Right lobe of liver (tissue), 6 donors: ENCODE data around the gene LRMDA. TPM values are rescaled to one million over a fixed set of nuclear protein-coding genes. Genes with fewer than 3 reads are reported as not detected.

ENCODE experiments used
- ATAC-seq, 4 donors: fragments of 200-7000 bp; cut with Tn5 transposase; one replicate each; pipeline ENCODE4 v1.9.1; 2020; ENCODE audit warnings: mild to moderate bottlenecking in 4 of 4, moderate library complexity in 4 of 4
- DNase-seq, 3 donors: peaks; one replicate each; pipeline ENCODE4 v3.0.0-alpha.2; 2020
- H3K27ac ChIP-seq, 3 donors: fragments of 200-600 bp; one replicate each; pipeline ENCODE4 v1.8.0; 2022
- H3K27me3 ChIP-seq, 2 donors: fragments of 200-600 bp; one replicate each; pipeline ENCODE4 v1.8.0; 2022
- H3K36me3 ChIP-seq, 4 donors: fragments of 200-600 bp; sonication (generic) in 1 of 4; one replicate each; pipeline versions ENCODE4 v1.5.1 to v1.8.0; 2017 to 2022; ENCODE audit warnings: control low read depth in 1 of 4
- H3K4me1 ChIP-seq, 4 donors: fragments of 200-600 bp; sonication (generic) in 1 of 4; one replicate each; pipeline versions ENCODE4 v1.5.1 to v1.8.0; 2017 to 2022; ENCODE audit warnings: control low read depth in 1 of 4
- H3K4me3 ChIP-seq, 3 donors: fragments of 200-600 bp; one replicate each; pipeline ENCODE4 v1.8.0; 2022
- H3K9me3 ChIP-seq, 4 donors: fragments of 200-600 bp; sonication (generic) in 1 of 4; one replicate each; pipeline versions ENCODE4 v1.5.1 to v1.8.0; 2017 to 2022; ENCODE audit warnings: control low read depth in 1 of 4
- POLR2A ChIP-seq: fragments of 450-650 bp; IDR thresholded peaks from one replicate; pipeline ENCODE4 v1.6.1; 2017; ENCODE audit warnings: antibody characterized with exemption, mild to moderate bottlenecking
- WGBS: methylation state at CpG from one replicate; pipeline ENCODE4 v1.1.6; 2018; ENCODE audit warnings: low coverage, low lambda C conversion rate; ENCODE audit not compliant: insufficient coverage; ENCODE audit errors: missing lambda C conversion rate; 5-methylcytosine and 5-hydroxymethylcytosine counted together
- intact Hi-C, 2 donors: fragments of 100-400 bp; cut with DNase I; formaldehyde crosslinking; loops; one replicate each; pipeline versions ENCODE4 v1.11.2 to v1.14.1; 2022
- total RNA-seq, 6 experiments: library from RNA; depleted of rRNA in 2 of 6; stranded (reverse); fragments of >200 nt in 2 of 6; fragmentation: NEBNext Ultra II Directional in 3 of 6; extraction: Animal tissue kit (Norgen Biotek cat#: 25700) in 3 of 6; gene quantifications; one replicate each; pipeline versions ENCODE4 v1.1.0 to v1.2.4, GENCODE V29; 2016 to 2023
- TF ChIP-seq, protein P1 (sequence below), 4 donors: fragments of 200-600 bp in 3 of 4; fragments of 450-650 bp in 1 of 4; IDR thresholded peaks; one replicate each; pipeline versions ENCODE4 v1.5.1 to v1.8.0; 2016 to 2022; ENCODE audit warnings: antibody characterized with exemption in 4 of 4, mild to moderate bottlenecking in 2 of 4
- donor health status: DM: no; HTN: yes; CAD: no.
- donor health status: DM: no; HTN: no; CAD: no.
- donor health status: DM: no; HTN: no; CAD: no.
- donor health status: DM: no; HTN: yes; CAD: no.
- donor health status: DM: no; HTN: yes; CAD: no.

The LRMDA gene
- total RNA-seq, 6 experiments from 2014 or later = 9.9 to 19.9 (median 16.3) TPM

DNA sequence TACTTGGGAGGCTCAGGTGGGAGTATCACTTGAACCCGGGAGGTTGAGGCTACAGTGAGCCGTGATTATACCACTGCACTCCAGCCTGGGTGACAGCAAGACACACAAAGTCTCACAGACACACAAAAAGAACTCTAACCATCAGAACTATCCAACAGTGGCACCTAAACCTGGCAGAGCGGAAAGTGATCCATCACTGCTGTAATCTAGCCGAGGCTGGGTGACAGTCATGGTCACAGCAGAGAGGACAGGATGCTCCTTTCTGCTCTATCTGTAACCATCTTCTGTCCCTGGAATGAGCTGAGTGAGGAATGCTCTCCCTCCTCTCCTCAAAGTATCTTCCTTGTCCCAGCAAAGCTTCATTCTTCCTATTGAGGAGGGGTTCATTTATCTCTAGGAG is 656.6 kb downstream of the LRMDA start:
- Histone ChIP-seq H3K36me3 (no peaks in the 10 kb centered on the region), H3K9me3 (no peaks in the 10 kb centered on the region), H3K27me3 (no peaks in the 10 kb centered on the region), H3K4me3 (no peak overlapping the region), H3K4me1 (peaks cover 0 to 6% (median 0%) of the 10 kb centered on the region in 4 donors), H3K27ac (no peak overlapping the region)
- DNase-seq = no peak
- no peak for ATAC-seq
- intact Hi-C loops = no loop called here
- 86% methylated on average over 2 of the region's 4 CpGs for WGBS
- TF ChIP-seq, protein P1, sequence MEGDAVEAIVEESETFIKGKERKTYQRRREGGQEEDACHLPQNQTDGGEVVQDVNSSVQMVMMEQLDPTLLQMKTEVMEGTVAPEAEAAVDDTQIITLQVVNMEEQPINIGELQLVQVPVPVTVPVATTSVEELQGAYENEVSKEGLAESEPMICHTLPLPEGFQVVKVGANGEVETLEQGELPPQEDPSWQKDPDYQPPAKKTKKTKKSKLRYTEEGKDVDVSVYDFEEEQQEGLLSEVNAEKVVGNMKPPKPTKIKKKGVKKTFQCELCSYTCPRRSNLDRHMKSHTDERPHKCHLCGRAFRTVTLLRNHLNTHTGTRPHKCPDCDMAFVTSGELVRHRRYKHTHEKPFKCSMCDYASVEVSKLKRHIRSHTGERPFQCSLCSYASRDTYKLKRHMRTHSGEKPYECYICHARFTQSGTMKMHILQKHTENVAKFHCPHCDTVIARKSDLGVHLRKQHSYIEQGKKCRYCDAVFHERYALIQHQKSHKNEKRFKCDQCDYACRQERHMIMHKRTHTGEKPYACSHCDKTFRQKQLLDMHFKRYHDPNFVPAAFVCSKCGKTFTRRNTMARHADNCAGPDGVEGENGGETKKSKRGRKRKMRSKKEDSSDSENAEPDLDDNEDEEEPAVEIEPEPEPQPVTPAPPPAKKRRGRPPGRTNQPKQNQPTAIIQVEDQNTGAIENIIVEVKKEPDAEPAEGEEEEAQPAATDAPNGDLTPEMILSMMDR (IDR thresholded peaks at IDR 0.05) = no peak
- TF ChIP-seq POLR2A = no peak

DNA sequence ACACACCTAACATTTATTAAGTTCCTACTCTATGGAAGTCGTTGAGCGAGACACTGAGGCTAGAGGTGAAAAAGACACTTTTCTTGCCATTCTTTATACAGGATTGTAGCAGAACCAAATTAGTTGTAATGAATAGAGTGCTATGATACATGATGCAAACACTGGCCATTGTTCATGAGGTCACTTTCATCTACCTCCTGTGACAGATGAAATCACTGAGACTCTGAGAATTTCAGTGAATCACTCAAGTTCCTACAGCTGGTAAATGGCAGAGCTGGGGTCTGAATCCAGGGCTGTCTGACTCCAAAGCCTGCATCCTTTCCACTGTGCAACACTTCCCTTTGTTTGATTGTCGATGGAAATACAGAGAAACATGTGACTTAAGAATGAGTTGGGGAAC is 657.6 kb downstream of the LRMDA start:
- ATAC-seq (no peak), DNase-seq (no peak)
- Histone ChIP-seq H3K9me3 (no peaks in the 10 kb centered on the region), H3K4me1 (peaks cover 0 to 6% (median 0%) of the 10 kb centered on the region in 4 donors), H3K4me3 (no peak overlapping the region), H3K27ac (no peak overlapping the region), H3K36me3 (no peaks in the 10 kb centered on the region), H3K27me3 (no peaks in the 10 kb centered on the region)
- TF ChIP-seq, protein P1 (IDR thresholded peaks at IDR 0.05) = no peak
- no peak for TF ChIP-seq POLR2A
- 79% methylated on average over 3 of the region's 3 CpGs for WGBS
- intact Hi-C loops = no loop called here

DNA sequence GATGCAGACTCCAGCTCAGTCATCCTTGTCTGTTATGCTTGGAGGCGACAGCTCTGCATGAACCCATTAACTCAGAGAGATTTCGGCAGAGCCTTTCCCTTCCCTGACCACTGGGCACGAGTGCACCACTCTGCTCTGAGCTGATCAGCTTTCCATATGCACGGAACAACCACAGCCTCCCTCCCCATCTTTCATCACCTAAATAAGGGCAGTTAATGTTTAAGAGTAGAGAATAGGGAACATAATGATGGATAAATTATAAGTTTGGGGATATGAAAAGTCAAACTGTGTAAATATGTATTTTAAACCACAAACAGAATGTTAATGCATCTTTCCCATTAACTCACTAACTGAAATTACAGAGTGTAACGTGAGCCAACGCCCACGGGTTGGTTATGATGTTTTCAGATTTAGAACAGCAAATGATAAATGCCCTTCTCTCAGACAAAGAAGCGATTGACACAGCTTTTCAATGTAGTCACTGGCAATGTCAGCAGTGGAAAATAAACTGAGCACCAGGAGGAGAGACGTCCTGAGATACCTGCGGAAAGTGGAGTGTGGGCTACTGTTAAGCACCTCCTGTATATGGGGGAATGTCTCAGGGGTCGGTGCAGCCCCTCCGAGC is 658.2 kb downstream of the LRMDA start:
- no peak overlapping the region for H3K27ac ChIP-seq
- 95% methylated on average over 9 of the region's 12 CpGs for WGBS
- peaks cover 0 to 6% (median 0%) of the 10 kb centered on the region in 4 donors for H3K4me1 ChIP-seq
- H3K27me3 ChIP-seq = no peaks in the 10 kb centered on the region
- ATAC-seq (no peak), DNase-seq (no peak)
- H3K36me3 ChIP-seq = no peaks in the 10 kb centered on the region
- no peak overlapping the region for H3K4me3 ChIP-seq
- no peaks in the 10 kb centered on the region for H3K9me3 ChIP-seq
- intact Hi-C loops = no loop called here
- TF ChIP-seq, protein P1 (IDR thresholded peaks at IDR 0.05) = no peak
- TF ChIP-seq POLR2A = no peak

DNA sequence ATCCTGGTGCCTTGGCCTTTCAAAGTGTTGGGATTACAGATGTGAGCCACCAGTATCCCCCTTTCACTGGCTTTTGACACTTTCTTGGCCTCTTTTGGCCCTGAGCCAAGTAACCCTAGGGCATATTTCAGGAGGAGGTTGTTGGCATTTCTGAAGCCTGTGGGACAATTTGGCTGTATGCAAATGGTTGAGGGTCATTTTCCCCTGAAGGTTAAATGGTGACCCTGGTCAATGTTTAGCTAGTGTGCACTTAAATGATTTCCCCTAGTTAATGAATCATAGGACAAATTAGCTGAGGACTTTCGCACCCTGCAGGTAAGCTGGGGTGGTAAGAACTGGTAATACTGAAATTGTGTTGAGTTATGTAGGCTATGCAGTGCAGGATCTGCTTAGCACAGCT is 660.5 kb downstream of the LRMDA start:
- no peak for DNase-seq
- Histone ChIP-seq H3K4me1 (no peaks in the 10 kb centered on the region), H3K27ac (no peak overlapping the region), H3K27me3 (no peaks in the 10 kb centered on the region), H3K9me3 (no peaks in the 10 kb centered on the region), H3K4me3 (no peak overlapping the region), H3K36me3 (no peaks in the 10 kb centered on the region)
- peak in 2 of 4 donors; percentile 22 to 47 for ATAC-seq
- intact Hi-C loops = no loop called here
- WGBS = 33% methylated on average over 1 of the region's 1 CpG
- no peak for TF ChIP-seq POLR2A
- TF ChIP-seq, protein P1 (IDR thresholded peaks at IDR 0.05) = no peak
